ENCODE measurements around the gene TF.
"Not testable (repeated sequence)": the region's sequence is repeated elsewhere in the genome, so short reads cannot be mapped to it uniquely, and the experiment has no call there.

Gene TF

DNA sequence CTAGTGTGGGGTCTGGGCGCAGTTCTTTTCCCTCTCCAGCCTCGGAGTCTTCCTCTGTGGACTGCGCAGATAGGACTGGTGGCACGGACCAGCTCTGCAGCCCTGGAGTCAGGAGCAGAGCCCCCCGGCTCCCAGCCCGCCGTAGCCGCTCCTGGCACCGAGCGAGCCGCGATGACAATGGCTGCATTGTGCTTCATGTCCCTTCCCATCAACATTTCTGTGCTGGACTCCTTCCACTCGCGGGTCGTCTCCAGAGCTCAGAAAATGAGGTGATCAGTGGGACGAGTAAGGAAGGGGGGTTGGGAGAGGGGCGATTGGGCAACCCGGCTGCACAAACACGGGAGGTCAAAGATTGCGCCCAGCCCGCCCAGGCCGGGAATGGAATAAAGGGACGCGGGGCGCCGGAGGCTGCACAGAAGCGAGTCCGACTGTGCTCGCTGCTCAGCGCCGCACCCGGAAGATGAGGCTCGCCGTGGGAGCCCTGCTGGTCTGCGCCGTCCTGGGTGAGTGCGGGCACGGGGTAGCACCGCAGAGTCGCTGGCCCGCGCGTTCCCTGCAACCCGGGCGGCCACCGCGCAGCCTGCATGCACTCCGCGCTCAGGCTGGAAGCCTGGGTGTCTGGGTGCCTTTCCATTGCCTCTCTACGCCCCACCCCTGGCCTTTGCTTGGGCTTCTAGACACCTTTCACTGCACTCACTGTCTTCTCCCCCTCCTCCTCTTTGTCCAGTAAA lies at the start of gene TF:
TF (plus strand) TSS at position 413 of the 731 bp plus-strand sequence; CDS start at position 461, 48 bp downstream.
- FAIRE-seq: no peak

DNA sequence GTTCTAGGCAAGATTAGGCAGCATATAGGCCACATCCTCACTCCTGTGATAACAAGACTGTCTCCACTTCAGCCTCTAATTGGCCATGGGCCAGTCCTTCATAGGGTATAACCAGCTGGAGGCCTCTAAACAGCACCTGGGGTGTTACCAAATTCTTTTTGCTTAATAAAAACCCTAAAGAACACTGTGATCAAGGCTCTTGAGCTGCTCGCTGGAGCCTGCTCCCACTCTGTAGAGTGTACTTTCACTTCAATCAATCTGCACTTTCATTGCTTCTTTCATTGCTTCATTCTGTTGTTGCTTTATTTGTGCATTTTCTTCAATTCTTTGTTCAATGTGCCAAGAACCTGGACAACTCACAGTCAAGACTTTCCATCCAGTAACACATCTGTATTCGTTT lies 48.2 kb upstream of the TF start:
- FAIRE-seq: no peak

DNA sequence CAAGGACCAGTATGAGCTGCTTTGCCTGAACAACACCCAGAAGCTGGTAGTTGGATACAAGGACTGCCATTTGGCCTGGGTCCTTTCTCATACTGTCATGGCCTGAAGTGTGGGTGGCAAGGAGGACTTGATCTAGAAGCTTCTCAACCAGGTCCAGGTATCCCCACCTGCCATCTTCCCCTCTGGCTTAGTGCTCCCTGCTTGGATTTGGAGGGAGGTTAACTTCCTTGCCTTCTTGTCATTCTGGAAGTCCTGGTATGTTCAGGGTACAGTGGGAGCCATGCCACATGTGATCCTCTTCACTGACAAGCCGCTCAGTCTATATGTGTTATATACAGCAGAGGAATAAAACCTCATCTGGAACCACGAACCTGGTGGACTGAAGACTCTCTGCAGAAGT lies 46.7 kb upstream of the TF start:
- no peak for FAIRE-seq

DNA sequence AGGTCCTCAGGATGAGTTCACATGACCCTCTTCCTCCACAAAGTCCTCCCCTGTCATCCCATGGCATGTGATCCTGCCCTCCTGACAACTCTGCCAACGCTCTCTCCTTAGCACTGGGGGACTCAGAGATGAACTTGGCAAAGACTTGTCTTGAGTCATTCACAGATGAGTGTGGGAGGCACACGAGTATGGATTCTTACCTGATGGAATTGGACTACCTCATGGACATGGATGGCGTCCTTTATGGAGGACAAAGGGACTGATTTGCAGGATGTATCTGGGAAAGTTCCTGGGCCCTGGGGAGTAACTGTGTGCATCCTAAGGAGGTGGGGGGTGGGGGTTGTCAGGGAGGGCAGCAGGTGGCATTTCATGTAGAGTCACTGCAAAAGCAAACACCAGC lies 46.3 kb upstream of the TF start:
- no peak for FAIRE-seq

DNA sequence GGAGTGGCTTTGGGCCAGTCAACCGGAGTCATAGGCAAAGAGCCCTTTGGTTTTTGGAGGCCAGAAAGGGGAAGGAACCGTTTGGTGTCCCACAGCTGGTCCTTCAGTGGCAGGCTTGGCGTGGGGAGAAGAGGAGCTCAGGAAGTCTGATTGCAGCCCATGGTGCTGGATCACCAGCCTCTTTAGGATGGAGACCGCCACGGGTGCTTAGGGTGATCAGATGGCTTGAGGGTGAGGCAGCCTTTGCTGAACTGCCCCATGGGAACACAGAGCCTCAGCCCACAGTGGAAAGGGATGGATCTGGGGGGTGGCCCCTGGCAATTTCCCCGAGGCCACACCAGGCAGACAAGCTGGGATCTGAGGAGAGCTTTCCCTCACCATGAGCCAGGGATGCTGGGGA lies 45.8 kb upstream of the TF start:
- FAIRE-seq: no peak

DNA sequence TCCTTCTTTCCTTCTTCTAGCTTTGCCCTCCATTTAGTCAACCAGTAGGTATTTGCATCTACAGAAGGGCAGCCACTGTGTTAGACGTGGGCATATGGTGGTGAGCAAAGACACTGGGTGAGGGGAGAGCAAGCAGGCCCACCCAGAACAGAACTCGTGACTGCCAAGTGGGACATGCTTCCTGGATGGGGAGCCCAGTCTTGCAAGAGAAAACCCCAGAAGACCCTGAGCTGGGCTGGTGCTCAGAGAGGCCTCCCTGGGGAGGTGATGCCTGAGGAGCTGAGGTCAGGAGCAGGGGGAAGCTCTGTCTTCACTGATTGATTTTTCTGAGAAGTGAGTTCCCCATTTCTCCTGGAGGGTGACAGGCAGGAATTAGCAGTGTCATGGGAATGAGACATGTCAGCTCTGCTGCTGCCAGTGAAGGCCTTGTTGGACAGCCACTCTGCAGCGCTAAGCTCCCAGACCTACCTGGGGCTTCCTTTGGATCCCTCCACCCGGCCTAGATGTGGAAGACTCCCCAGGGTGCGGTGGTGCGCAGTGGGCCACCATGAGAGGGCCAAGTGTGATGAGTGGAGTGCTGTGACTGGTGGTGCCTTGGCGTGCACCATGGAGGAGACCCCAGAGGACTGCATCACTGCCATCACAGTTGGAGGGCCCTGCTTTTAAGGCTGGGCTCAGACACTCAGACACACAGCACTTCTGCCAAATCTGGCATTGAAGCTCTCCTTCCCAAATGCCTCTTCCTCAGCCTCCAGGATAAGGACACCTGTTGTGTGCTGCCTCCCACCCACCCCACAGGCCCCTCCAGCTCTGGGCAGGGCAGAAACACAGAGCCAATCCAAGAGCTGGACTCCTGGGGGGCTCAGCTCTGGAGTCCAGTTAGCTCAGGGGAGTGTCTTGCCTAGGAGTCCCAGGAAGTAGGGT lies 44.5 kb upstream of the TF start:
- FAIRE-seq: no peak

DNA sequence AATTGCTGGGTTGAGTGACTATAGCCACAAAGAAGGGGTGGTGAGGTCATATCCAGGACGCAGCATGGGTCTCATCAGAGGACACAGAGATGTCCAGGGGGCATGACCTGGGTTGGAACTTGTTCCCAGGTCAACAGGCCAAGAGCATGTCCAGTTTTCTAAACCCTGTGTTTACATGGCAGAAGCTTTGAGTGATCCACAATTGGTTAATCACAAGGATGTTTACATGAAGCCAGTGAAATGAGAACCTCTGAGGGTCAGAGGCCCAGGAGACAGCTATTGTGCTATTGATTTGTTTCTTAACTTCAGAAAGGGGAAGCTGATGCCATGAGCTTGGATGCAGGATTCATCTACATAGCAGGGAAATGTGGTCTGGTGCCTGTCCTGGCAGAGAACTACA lies 42.3 kb upstream of the TF start:
- FAIRE-seq: no peak

DNA sequence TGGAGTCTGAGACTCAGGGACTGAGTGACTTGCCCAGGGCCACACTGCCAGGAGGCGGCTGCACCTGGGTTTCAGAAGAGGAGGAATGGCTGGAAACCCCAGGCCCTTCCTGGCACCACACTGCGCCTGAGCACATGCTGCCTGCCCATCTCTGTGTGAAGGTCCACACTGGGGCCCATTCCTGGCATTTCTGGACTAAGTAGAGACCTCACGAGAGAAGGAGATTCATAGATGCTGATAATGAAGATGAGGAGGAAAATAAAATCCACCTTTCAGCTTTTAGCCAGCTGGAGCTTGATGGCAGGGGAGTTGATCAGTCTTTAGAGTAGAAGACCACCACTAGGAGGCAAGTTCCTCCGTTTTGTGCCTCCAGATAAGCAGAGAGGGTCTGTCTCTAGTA lies 40.2 kb upstream of the TF start:
- no peak for FAIRE-seq

DNA sequence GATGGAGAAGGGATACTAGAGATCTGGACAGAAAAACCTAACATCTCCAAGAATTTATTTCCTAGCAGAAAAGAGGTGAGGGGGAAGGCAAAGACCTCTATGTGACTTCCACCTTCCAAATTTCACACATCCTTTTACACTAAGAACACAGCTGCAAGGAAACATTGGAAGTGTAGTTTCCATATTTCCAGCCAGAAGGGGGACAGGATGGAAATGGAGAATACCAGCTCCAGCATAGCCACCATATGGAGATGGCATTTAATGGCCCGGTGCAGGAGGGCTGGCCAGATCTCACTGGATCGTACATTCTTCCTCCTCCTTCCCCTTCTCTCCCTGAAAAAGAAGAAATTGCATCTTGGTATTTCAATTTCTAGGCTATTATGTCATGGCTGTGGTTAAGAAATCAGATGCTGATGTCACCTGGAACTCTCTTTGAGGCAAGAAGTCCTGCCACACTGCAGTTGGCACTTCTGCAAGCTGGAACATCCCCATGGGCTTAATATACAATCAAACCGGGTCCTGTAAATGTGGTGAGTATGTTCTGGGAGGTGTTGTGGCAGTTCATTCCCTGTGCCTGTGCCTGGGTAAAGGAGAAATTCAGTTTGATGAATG lies 36.9 kb upstream of the TF start:
- no peak for FAIRE-seq

DNA sequence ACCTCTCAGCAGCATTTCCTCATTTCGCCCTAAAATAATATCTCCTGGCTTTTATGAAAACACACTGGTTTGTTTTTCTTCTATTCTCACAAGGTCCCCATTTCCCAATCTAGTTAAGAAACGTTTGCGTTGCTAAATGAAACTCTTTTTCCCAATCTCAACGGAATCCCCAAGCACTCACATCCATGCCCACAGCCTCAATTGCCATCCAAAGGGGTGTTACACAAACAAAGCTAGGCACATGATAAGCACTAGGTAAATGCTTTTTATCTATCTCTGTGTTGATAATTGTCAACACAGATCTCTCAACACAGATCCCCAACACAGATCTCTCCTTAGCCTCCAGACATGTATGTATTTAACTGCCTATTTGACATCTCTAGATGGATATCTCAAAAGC lies 35.2 kb upstream of the TF start:
- no peak for FAIRE-seq

DNA sequence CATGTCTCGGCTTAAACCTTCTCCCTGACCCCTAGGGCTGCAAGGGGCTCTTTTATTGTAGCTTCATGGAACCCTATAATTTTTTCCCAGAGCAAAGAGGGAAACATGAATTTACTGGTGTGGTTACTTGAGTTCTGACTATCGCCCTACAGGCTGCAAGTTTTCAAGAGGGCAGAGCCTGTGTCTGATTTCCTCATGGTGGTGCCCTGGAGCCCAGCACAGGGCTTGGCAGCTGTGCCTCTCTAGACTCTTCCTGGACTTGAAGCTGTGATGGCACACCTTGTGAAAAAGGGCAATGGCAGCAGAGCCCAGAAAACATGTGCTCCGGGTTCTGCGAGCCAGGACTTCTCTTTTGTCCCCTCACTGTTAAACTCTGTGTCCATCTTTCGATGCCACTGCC lies 34.2 kb upstream of the TF start:
- no peak for FAIRE-seq

DNA sequence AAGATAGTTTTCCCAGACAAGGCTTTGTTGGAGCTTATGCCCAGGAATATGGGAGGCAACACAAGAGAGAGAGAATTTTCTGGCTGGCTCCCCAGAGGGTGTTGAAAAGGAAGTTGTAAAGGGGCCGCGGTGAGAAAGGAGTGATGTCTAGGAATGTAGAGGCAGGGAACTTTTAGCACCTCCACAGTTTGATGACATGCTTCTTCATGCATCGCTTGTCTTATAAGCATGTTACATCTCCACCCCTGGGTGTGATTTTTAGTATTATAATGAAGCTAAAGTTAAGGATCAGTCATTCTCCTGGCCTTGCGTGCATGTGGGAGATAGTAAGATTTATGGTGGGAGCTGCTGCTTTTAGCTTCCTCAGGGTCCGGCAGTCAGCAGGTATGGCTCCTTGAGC lies 32.8 kb upstream of the TF start:
- no peak for FAIRE-seq

DNA sequence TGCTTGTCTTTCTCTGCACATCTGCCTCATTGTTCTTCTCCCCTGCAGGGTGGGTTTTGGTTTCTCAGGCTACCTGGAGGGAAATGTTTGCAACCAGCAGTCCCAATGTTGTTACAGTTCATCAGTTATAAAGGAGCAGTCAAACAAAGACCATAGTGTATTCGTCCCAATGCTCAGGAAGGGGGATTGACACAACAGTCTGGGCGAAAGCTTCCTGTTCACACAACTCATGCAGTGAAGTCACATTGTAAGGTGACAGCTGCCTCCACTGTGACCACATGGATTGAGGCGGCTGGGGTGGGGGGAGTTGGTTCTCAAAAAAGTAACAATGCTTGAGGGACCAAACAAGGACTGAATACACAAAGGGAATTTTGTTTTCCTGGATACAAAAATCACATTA lies 28.8 kb upstream of the TF start:
- FAIRE-seq: no peak

DNA sequence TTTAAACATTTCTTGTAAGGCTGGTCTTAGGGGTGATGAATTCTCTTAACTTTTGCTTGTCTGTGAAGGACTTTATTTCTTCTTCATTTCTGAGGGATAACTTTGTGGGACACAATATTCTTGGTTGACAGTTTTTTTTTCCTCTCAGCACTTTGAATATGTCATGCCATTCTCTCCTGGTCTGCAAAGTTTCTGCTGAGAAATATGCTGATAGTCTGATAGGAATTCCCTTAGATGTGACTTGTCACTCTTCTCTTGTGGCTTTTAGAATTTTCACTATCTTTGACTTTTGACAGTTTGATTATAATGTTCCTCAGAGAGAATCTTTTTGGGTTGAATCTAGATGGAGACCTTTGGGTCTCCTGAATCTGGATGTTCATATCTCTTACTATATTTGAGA lies 23.3 kb upstream of the TF start:
- FAIRE-seq: no peak

DNA sequence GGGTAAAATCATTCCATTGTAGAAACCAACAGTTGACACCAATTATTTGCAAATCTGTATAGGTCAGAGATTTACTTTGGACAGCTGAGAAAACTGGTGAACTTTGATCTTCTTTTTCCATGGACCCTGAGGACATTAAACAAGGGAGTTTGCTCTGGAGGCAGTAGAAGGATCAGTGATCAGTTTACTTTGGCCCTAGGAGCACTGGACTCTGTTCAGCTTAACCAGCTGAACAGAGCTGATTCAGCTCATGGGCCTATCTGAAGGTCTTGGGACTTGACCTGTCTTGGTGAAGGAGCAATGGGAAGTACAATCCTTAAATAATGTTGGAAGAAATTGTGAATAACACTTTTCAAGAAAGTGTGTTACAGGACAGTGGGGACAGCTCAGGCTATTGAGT lies 15.2 kb upstream of the TF start:
- no peak for FAIRE-seq

DNA sequence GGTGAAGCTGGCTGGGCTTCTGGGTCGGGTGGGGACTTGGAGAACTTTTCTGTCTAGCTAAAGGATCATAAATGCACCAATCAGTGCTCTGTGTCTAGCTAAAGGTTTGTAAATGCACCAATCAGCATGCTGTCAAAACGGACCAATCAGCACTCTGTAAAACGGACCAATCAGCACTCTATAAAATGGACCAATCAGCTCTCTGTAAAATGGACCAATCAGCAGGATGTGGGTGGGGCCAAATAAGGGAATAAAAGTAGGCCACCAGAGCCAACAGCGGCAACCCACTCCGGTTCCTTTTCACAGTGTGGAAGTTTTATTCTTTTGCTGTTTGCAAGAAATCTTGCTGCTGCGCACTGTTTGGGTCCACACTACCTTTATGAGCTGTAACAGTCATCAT lies 14.0 kb upstream of the TF start:
- FAIRE-seq: not testable (repeated sequence)

DNA sequence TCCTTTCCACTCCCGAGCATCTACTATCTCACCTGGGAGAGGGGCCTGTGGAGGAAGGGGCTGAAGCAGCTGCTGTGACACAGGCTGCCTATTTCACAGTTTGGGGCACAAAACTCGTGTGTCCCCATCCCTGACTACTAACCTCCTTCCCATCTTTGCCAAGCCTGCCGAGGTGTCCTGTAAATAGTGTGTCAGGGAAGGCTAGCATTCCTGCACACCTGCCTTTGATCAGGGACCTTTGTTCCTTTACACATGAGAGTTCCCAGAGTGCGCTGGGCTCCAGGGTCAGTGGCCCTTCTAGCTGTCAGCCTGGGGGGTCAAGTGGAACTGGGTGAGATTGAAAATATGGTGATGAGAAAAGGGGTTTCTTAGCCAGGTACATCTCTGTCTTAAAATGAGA lies 13.0 kb upstream of the TF start:
- no peak for FAIRE-seq

DNA sequence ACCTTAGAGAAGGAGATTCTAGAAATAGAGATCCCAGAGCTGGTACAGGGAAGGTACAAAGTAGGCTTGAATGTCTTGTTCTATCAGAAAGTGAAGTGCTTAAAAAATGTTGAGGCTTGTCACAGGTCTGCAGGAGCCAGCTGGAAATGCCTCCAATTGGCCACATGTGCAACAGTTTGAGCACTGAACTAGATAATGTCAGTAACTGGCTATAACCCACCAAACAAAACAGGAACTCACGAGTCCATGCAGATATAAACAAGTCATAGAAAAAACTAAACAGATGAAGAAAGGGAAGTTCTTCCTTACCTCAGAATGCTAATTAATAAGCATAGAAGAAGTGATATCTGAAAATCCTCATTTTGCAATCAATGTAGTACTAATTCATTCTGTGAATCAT lies 11.9 kb upstream of the TF start:
- FAIRE-seq: no peak

DNA sequence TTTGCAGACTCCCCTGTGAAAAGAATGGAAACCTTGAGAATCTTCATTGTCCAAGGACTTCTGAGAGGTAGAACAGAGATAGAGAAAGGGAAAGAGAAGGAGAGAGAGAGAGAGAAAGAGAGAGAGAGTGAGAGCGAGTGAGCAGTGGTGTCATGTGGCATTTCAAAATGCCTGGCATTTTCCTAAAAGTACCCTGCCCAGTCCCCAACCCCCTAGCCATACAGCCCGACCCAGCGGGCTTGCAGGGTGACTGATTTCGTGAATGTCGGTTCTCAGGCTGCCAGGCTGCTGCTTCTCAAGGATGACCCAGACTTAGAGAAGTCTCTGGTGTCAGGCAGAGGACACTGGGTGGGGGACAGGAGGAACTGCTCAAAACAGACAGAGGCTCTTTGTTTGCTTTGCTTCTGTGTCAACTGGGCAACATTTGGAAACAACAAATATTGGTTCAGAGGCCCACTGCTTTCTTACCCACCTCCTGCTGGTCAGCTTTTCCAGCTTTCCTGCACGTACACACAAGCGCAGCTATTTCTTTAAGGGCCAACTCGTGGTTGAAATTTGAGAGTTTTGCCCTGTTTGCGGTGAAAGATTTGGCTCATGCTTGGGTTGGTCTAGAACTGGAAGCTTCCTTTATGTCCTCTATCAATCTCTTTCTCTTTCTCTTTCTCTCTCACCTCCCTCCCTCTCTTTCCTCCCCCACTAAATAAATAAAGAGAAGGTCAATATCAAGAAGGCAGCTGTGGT lies 3.7 kb upstream of the TF start:
- no peak for FAIRE-seq

DNA sequence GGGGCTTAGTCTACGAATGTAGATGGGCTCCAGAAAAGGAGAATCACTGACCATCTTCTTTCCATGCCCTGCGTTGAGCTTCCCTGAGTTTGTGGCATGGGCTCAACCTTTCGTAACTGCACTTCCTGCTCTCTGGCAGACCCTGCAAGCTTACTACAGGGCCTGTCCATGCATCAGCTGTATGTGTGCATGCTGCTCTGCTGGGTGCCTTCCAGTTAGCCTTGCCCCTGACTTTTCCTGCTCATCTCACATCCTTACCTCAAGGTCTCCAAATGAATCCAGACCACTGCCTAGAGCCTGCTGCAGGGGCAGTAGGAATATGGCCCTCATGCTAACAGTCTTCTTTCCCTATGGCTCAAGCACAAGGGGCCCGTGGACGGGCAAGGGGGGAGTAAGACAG lies 2.0 kb upstream of the TF start:
- FAIRE-seq: no peak

DNA sequence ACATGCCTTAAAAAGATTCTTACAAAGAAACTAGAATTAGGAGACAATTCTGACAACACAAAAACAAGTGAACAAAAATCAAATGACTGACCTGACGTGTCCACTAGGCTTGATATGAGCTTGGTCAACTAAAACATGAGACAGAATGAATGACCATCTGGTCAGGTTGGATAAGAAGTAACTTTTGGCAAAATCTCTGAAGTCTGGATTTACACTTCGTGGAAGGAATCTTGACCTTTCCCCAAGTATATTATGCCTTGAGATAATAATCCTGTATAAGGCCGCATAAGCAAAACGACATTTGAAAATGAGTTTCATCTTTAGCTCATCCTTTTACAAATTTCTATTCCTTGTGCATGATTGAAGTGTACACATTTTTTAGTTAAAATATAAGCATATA lies 1.1 kb upstream of the TF start:
- no peak for FAIRE-seq

DNA sequence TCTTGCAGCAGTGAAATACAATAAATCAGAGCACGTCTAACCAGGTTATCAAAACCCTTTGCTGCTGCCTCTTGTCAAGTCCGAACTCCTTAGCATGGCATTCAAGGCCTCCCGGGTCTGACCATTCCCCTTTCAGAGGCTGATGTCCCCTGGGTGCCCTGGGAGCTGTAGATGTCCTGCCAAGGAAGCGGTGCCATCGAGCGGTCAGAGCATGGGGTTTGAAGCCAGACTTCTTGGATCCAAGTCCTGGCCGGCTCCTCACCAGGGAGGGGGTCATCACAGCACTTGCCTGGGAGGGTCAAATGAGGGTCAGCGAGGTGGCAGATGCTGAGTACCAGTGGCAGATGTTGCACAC lies 496 bp downstream of the TF start:
- no peak for FAIRE-seq

DNA sequence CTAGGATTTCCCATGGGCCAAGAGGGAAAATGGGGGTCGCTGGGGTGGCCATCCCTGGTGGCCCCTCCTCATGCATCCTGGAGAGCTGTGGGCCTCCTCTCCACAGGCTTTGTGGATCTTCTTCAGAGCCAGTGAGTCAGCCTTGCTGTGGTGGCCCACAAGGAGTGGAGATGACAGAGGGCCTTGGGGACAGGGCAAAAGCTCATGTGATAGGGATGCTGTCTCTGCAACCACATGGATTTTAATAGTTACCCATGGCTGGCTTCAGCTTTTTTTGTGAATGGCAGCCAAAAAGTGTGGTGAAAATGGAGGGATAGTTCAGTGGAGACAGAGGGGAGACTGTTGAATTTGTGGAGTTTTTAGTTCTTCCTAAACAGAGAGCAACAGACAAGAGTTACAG lies 1.2 kb downstream of the TF start:
- no peak for FAIRE-seq
